ENCODE results near the gene CLIC4.
"Not testable (repeated sequence)": the region's sequence is repeated elsewhere in the genome, so short reads cannot be mapped to it uniquely, and the experiment has no call there.

Gene CLIC4

GRCh38 chr1:24823486-24823885 lies 78.2 kb downstream of the CLIC4 start:
- DNase-seq = not testable (repeated sequence)

GRCh38 chr1:24825174-24825573 lies 79.9 kb downstream of the CLIC4 start:
- DNase-seq = no peak

DNA sequence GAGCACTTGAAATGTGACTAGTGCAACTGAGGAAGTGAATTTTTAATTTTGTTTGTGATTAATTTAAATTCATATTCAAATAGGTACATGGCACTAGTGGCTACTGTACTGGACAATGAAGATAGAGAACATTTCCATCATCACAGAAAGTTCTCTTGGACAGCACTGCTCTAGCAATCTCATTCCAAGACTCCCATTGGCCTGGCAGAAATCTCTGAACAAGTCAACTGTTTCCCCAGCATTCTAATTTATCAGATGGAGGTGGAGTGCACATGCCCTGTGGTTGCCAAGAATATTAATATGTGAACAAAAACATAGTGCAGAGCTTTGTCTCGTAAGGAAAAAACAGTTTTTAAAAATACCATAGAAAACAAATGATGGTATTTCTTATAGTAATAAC lies 81.3 kb downstream of the CLIC4 start:
- no peak for DNase-seq

GRCh38 chr1:24827379-24828135 lies 82.3 kb downstream of the CLIC4 start:
- no peak for DNase-seq

- no peak for DNase-seq
Observed at GRCh38 chr1:24828183-24828886, 83.1 kb downstream of the CLIC4 start.

DNA sequence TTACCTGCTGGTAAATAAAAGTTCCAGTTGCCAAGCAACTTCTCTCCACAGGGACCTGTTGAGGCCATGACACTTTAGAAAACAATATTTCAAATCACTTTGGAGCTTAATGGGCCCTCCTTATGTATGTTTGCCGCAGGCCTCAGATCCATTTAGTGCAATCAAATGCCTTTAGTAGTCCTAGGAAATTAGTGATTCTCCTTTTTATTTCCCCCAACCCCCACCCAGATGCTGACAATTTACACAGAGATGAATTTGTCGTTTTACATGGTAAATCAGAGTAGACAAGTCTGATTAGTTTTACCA lies 83.6 kb downstream of the CLIC4 start:
- no peak for DNase-seq

- DNase-seq = peak; percentile 75
Observed at GRCh38 chr1:24830680-24831272, 85.5 kb downstream of the CLIC4 start.

DNA sequence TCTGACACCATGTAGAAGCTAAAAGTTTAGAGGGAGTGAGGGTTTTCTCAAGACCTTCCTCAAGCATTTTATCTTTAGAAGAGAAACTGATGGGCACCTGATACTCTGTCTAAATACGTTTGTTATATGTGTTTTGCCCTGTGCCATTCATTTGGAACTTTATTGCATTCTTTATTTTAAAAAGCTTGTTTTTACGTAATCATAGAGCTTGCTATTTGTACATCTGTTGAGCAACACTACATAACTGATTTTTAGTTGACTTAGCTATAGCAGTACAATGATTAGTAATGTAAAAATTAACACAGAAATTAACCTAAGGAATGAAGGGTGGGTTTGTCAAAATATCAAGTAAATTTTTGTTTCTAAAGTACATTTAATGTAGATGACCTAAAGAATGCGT lies 96.3 kb downstream of the CLIC4 start:
- DNase-seq = no peak

- peak; percentile 33 for DNase-seq
Observed at GRCh38 chr1:24846671-24847070, 101.4 kb downstream of the CLIC4 start.

DNA sequence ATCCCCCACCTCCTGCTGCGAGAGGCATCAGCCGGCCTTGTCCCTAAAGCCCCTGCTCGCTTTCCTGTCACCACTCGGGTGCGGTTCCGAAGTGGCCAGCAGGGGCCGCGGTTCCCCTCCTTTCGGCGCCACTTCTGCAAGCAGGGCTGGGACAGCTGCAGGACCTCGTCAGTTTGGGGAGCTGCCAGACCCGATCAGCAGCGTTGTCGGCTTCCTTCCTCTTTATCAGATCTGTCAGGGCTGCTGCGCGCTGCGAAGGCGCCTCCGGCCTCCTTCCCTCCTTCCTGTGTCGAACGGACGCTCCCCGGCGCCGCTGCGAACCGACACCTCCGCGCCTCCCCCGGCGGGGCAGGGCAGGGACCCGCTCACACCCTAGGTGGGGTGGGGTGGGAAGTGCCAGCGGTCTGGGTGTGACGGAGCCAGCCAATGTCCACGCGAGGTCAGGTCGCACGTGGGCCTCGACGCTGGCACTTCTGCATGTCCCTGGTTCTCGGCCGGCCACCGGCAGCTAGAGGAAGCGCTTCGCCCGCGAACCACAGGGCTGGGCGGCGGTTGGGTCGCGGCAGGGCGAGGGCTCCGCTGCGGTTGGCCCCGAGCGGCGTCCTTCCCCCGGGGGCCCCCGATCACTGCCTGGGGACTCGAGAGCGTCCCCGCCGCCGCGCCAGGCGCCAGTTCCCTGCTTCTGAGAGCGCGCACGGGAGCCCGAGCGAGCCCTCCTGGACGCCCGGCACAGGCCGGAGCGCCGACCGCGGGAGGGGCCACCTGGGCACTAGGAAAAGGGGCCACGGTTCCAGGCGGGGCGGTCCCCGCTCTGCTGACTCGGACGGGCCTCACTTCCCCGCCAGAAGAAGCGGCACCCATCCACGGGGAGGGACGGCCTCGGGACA lies 103.0 kb downstream of the CLIC4 start:
- peak; percentile 96 for DNase-seq

DNA sequence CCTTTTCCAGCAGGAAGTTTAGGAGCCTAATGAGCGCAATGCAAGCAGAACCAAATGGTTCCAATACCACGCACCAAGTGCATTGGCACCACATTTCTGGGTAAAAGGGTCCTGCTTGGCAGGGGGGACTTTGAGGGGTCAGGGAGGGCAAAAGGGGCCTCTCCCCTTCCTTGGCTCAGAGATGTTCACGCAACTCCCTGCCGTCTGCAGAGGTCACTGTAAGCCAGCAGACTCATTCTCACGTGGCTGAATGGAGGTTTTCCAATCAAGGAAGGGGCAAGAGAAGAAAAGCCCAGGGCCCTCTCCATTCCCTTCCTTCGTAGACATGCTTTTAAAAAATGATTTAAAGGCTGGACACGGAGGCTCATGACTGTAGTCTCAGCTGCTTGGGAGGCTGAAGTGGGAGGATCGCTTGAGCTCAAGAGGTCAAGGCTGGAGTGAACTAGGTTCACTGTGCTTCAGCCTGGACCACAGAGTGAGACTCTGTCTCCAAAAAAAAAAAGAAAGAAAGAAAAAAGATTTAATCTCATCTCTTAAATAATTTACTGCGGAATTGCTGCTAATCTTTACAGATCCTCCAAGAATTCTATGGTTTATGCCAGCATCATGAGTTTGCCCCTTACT lies 104.5 kb downstream of the CLIC4 start:
- DNase-seq = peak; percentile 62

- DNase-seq = no peak
Observed at GRCh38 chr1:24850328-24850920, 105.2 kb downstream of the CLIC4 start.

DNA sequence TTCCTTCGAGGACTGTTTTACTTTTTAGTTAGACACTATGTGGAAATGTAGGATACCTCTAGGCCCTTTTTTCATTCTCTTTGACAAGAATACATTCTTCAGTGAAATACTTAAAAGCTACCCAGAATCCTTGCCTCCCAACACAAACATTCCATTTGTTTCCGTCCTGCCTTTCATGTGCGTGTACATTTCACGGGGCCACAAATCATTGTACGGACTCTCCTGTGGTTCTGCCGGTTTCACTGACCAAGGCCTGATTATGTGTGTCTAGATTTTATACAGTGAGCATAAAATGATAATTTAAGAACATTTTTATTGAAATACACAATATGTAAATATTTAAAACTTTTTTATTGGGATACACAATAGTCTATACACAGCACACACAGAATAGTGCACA lies 108.4 kb downstream of the CLIC4 start:
- no peak for DNase-seq

- no peak for DNase-seq
Observed at GRCh38 chr1:24855474-24855873, 110.2 kb downstream of the CLIC4 start.

DNA sequence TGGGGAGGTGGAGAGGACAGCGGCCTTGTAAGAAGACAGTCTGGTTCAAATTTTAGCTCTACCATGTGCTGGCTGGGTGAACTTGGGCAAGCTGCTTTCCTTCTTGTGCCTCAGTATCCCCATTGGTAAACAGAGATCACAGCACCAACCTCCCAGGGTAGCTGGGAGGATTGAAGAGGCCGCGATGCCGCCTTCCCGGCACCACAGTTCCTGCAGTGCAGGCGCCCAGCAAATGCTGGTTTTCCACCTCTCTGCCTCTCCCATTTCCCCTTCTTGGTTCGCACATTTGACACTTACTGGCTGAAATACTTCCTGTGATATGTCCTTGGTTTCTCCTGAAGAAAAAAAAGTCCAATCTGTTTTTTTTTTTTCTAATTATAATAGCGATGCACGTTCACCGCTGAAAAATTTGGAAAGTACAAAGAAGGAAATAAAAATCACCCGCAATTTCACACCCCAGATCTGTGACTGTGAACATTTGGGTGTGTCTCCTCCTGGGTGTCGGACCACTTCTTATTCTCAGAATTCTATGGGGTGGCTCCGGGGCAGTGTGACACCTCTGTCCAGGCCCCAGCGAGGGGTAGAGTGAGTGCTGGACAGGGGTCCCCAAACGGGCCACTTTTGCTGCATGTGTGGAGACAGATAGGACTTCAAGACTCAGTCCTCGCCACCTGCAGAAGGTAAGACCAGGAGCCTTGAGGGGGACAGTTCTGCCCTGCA lies 111.7 kb downstream of the CLIC4 start:
- no peak for DNase-seq

- no peak for DNase-seq
Observed at GRCh38 chr1:24857507-24858133, 112.4 kb downstream of the CLIC4 start.

GRCh38 chr1:24858277-24858676 lies 113.0 kb downstream of the CLIC4 start:
- peak; percentile 23 for DNase-seq

DNA sequence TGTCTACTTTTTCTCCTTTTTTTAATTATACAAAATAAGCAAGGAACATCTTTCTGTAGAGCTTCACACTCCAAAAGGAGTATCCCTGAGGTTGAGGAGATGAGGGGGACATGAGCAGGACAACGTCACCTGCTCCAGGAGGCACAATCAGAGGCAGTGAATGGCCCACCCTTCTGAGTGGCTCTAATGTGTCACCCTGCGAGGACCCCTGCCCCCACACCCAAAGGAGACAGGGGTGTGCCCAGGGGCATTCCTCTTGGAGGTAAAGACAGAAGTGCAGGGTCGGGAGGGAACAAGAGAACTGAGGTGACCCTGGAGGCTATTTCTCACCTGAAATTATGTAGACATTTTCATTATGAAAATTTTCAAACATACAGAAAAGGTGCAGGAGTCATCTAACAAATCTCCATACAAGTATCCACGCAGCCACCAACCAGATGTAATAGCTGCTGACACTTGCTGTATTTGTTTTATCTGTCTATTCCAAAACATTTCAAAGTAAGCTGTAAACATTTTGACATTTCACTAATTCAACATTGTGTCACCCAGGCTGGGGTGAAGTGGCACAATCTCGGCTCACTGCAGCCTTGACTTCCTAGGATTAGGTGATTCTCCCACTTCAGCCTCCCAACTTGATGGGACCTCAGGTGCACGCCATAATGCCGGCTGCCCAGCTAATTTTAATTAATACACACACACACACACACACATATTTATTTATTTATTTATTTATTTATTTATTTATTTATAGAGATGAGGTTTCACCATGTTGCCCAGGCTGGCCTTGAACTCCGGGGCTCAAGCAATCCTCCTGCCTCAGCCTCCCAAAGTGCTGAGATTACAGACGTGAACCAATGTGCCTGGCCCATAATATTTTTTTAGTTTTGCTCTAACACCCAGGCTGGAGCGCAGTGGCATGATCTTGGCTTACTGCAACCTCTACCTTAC lies 114.1 kb downstream of the CLIC4 start:
- DNase-seq = no peak

GRCh38 chr1:24860841-24861240 lies 115.6 kb downstream of the CLIC4 start:
- no peak for DNase-seq

Measured in OCI-M1 (cell line).